ENCODE results near the gene SFN. TPM values are rescaled to one million over a fixed set of nuclear protein-coding genes. Genes with fewer than 3 reads are reported as not detected.

Gene SFN
- total and polyA plus RNA-seq, 7 donors: 1.1 to 729 (median 209) TPM; not detected in 2

DNA sequence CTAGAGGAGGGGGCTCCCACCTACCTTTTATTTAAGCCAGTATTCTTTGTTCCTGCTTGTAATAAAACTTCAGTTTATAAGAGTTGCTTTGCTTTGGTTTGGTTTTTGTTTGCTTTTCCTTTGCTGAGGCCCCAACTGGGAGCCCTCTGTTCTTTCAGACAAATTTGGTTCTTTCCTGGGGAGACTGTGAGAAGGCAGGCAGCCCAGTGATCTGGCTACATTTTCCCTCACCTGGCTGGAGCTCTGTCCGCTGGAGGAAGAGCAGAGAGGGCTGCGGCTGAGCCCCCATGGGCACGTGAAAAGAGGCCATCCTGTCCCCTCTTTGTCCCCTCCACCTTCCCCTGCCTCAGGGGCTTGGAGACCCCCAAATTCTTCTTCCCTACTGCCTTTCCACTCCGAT, 7.3 kb upstream of the SFN start:
- H3K9me3 ChIP-seq: no peaks in the 10 kb centered on the region
- peak; percentile 40 for DNase-seq
- H3K36me3 ChIP-seq: peaks cover 13 to 54% (median 36%) of the 10 kb centered on the region in 4 donors
- intact Hi-C loops (cut with DNase I): no loop called here
- H3K4me3 ChIP-seq: no peak overlapping the region
- no peak overlapping the region for H3K27ac ChIP-seq
- no peak for TF ChIP-seq CTCF (IDR thresholded peaks at IDR 0.05)
- TF ChIP-seq POLR2AphosphoS5 (IDR thresholded peaks at IDR 0.05): no peak
- TF ChIP-seq EP300 (IDR thresholded peaks at IDR 0.05): no peak
- TF ChIP-seq POLR2A (IDR thresholded peaks at IDR 0.05): no peak
- no peaks in the 10 kb centered on the region for H3K27me3 ChIP-seq
- H3K4me1 ChIP-seq: peaks cover 0 to 9% (median 6%) of the 10 kb centered on the region in 4 donors
- 72 to 79% methylated on average over 4 of the region's 4 CpGs for WGBS, 2 donors

DNA sequence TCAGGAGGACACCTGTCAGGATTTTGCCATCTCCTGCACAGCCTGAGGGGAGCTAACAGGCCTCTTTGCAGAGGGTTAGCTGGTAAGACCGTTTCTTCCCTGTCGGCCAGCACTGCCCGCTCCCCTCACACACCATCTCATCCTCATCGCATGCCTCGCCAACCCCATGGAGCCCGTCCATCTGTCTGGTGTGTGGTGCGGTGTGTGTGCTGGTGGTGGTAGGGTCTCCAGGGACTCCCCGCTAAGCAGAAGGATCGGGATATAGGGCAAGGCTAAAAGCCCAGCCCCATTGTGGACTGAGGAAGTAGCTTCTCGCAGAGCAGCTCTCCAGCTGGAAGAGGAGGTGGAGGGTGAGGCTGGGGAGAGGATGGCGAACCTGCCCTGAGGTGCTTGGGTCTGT, 6.8 kb upstream of the SFN start:
- Histone ChIP-seq H3K4me1 (peaks cover 0 to 9% (median 6%) of the 10 kb centered on the region in 4 donors), H3K27ac (no peak overlapping the region), H3K4me3 (no peak overlapping the region), H3K27me3 (no peaks in the 10 kb centered on the region), H3K9me3 (no peaks in the 10 kb centered on the region), H3K36me3 (peaks cover 8 to 48% (median 30%) of the 10 kb centered on the region in 4 donors)
- WGBS, 2 donors: 91 to 92% methylated on average over 11 of the region's 11 CpGs
- DNase-seq: peak; percentile 17
- TF ChIP-seq EP300 (IDR thresholded peaks at IDR 0.05) (no peak), CTCF (IDR thresholded peaks at IDR 0.05) (no peak), POLR2A (IDR thresholded peaks at IDR 0.05) (no peak), POLR2AphosphoS5 (IDR thresholded peaks at IDR 0.05) (no peak)
- intact Hi-C loops (cut with DNase I): no loop called here

GRCh38 chr1:26856604-26857469, 6.1 kb upstream of the SFN start:
- peaks cover 0 to 9% (median 6%) of the 10 kb centered on the region in 4 donors for H3K4me1 ChIP-seq
- H3K27ac ChIP-seq: peak overlapping the region in 1 of 4 donors; percentile 59
- H3K27me3 ChIP-seq: no peaks in the 10 kb centered on the region
- DNase-seq: peak; percentile 39
- H3K9me3 ChIP-seq: no peaks in the 10 kb centered on the region
- peaks cover 6 to 42% (median 24%) of the 10 kb centered on the region in 4 donors for H3K36me3 ChIP-seq
- intact Hi-C loops (cut with DNase I): no loop called here
- no peak for TF ChIP-seq CTCF (IDR thresholded peaks at IDR 0.05)
- 85 to 91% methylated on average over 21 of the region's 21 CpGs for WGBS, 2 donors
- H3K4me3 ChIP-seq: no peak overlapping the region

- Histone ChIP-seq H3K27me3 (no peaks in the 10 kb centered on the region), H3K4me3 (no peak overlapping the region), H3K36me3 (peaks cover 5 to 34% (median 18%) of the 10 kb centered on the region in 4 donors), H3K27ac (peak overlapping the region in 1 of 4 donors; percentile 59), H3K4me1 (peaks cover 0 to 9% (median 6%) of the 10 kb centered on the region in 4 donors), H3K9me3 (no peaks in the 10 kb centered on the region)
- peak; percentile 44 for DNase-seq
- TF ChIP-seq POLR2AphosphoS5 (IDR thresholded peaks at IDR 0.05) (no peak), POLR2A (IDR thresholded peaks at IDR 0.05) (no peak), EP300 (IDR thresholded peaks at IDR 0.05) (no peak), CTCF (IDR thresholded peaks at IDR 0.05) (no peak)
- WGBS, 2 donors: 86 to 92% methylated on average over 8 of the region's 8 CpGs
- intact Hi-C loops (cut with DNase I): no loop called here
Observed at GRCh38 chr1:26857473-26858060, 5.4 kb upstream of the SFN start.

All from sigmoid colon (tissue), 7 donors.